ENCODE measurements around the gene UBXN10.

The UBXN10 gene, protein sequence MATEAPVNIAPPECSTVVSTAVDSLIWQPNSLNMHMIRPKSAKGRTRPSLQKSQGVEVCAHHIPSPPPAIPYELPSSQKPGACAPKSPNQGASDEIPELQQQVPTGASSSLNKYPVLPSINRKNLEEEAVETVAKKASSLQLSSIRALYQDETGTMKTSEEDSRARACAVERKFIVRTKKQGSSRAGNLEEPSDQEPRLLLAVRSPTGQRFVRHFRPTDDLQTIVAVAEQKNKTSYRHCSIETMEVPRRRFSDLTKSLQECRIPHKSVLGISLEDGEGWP

DNA sequence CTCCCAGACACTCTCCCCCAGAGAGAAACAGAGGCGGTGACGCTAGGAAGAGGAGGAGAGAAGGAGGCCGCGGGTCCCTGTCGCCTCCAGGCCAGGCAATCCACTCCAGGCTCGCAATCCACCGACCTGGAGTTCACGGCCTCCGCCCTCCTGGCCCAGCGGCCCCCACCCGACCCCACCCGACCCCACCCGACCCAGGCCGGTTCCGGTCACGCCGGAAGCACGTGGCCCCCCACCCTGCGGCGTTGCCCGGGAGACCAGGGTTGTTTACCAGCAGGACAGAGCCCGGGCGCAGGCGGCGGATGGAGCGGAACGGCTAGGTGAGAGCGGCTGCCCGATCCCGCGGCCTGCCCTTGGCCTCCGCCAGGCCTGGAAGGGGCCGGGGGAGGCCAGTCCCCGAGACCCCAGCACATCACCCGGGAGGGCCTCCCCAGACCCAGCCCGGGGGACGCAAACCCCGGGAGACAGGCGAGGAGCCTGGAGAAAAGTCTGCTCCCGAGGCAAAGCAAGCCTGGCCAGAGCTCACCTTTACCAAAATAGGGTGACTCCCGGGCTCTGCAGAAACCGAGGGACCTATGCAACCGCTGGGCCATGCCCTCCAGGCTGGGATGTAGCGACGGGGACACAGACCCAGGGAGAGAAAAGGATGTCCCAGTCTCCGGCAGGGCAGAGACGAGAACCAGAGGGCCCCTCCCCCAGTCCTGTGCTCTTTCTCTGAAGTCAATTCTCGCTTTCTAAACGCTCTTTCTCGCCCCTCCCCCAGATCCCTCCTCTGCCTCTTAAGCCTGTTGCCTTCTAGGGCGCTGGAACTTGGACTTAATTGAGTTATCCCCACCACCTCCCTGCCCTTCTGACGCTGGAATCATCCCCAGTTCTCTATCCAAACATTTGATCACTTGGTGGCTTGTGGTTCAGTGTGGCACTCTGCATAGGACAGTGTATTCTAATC is at the start of gene UBXN10, which contains the start of gene PLA2G2C:
UBXN10 (plus strand) TSS at position 263 of the 949 bp plus-strand sequence. CDS start 4,466 bp downstream, outside the sequence.
PLA2G2C (minus strand) TSS at position 685 of the 949 bp plus-strand sequence. CDS start 9,155 bp downstream, outside the sequence.
- peak; percentile 75 for DNase-seq

DNA sequence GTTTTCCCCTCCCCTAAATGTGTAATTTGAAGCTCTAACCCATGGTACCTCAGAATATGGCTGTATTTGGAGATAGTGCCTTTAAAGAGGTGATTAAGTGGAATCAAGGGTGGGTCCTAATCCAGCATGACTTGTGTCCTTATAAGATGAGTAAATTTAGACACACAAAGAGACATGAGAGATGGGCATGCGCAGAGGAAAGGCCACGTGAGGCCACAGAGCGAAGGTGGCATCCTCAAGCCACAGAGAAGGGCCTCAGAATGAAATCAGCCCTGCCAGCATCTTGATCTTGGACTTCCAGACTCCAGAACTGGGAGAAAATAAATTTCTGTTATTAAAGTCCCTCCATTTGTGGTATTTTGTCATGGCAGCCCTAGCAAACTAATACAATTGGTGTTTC is 49.6 kb upstream of the UBXN10 start:
- DNase-seq, result no peak

GRCh38 chr1:20137055-20137454 is 48.8 kb upstream of the UBXN10 start:
- DNase-seq, result no peak

GRCh38 chr1:20137604-20138003 is 48.3 kb upstream of the UBXN10 start:
- no peak for DNase-seq

DNA sequence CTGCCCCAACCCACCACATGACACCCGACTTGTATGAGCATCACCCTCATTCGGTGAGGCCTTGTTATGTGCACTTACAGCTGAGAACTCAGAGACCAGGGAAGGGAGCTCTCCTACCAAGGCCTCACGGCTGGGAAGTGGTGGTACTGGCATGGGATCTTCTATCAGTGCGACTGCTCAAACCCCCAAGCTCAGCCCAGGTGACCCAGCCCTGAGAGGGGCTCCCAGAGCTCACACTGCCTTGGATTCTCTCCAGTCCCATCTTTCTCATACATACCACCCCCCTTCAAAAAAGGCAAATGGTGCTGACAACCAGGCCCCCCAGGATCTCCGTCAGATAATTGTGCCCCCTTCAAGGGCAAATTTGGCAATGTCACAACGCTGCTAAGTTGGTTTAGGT is 47.5 kb upstream of the UBXN10 start:
- no peak for DNase-seq

- no peak for DNase-seq
These were observed 46.8 kb upstream of the UBXN10 start, which contains the start of gene PLA2G2F for GRCh38 chr1:20138961-20139550. PLA2G2F (plus strand) TSS chr1:20139323; CDS start chr1:20139428, 105 bp downstream.

DNA sequence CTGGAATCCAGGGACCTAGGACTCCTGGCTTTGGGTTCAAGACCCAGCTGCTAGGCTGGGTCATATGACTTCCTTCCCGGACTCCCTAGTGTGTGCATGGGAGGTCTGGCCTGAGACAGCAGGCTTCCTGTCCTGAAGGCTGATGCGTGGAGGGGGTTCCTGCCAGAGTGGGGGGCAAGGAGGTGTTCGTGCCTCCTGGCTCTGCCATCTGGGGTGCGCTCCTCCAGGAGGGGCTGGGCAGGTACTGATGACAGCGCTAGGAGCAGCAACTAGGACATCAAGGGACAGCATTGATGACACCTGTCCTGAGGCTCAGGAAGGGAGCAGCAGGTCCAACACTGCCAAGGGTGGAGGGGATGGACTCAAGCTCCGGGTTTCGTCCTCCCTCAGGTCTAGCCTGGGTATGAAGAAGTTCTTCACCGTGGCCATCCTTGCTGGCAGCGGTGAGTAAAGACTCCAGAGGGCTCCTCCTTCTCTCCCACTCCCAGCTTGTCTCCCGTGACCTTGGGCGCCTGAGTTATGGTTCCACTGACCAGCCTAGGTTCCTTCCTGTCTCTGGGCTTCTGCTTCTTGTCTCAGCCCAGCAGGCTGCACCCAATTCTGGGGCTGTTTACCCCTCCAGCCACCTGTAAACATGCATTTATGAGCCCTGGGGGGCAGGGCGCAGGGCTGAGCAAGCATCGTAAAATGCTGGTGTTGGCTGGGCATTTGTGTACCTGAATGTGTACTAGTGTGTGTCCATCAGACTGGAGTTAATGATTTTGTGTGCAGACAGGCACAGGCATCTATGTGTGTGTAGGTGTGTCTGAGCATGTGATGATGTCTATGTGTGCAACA is 45.9 kb upstream of the UBXN10 start:
- DNase-seq, result no peak

DNA sequence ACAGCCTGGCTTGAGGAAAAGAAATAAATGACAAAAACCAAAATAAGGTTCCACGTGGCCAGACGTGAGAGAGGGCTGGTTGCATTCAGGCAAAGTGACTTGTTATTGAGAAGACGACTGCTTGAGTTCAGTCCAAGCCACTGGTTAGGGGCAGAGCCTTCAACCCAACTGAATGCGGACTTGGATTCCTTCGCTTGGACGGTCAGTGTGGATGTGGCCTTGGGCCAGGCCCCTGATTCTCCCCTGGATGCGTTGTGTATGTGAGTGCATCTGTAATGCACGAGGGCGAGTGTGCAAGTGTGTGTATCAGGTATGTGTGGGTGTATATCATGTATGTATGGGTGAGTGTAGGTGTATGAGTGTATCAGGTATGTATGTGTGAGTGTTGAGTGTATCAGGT is 44.9 kb upstream of the UBXN10 start:
- no peak for DNase-seq

DNA sequence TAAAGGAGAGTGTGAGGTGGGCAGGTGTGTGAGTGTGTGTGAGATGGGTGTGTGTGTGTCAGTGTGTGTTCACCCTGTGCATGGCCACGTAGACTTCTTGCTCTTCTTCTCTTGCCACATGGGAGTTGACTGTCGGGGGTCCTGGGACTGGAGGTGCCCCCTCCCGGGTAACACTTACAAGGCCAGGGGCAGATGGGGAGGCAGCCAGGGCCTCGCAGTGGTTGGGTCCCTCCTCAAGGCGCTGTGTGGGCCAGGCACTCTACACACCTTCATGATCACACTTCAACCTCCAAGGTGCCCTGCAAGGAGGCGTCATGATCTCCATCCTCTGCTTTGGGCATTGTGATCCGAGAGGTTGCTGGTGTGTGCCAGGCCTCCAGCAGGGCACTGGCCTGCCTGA is 44.4 kb upstream of the UBXN10 start:
- no peak for DNase-seq

- no peak for DNase-seq
These were observed 43.7 kb upstream of the UBXN10 start for GRCh38 chr1:20142001-20142710.

DNA sequence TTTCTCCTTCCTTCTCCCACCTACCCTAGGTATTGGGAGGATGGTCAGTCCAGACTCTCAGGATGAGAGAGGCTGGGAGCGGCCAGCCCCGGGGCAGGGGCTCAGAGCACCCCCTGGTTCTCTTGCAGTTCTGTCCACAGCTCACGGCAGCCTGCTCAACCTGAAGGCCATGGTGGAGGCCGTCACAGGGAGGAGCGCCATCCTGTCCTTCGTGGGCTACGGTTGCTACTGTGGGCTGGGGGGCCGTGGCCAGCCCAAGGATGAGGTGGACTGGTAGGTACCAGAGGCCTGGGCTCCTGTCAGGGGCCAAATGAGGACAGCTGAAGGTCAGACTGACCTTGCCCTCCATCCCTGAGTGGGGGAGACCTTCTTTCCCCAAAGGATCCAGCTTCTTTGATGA is 42.6 kb upstream of the UBXN10 start:
- DNase-seq, result no peak

GRCh38 chr1:20143734-20144565 is 41.9 kb upstream of the UBXN10 start:
- no peak for DNase-seq

DNA sequence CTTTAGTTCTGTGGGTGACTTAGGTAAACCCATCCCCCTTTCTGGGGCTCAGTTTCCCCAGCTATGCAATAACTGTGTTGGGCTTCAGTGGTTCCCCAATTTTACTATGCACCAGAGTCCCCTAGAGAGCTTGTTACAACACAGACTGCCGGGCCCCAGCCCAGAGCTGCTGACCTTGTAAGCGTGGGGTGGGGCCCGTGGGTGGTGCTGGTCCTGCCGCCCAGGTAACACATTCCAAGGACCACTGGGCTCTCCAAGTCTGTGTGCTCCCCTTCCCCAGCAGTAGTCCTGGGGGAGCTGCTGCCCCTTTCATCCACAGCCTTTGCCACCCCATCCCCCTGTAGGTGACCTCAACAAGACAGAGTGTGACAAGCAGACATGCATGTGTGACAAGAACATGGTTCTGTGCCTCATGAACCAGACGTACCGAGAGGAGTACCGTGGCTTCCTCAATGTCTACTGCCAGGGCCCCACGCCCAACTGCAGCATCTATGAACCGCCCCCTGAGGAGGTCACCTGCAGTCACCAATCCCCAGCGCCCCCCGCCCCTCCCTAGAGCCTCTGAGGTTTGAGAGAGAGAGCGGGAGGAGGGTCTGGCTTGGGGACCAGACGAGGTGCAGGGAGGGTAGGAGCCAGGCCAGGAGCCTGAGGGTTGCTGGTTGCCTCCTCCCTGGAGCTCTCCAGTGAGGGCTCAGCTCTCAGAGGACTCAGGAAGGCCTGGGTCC is 37.9 kb upstream of the UBXN10 start:
- no peak for DNase-seq

DNA sequence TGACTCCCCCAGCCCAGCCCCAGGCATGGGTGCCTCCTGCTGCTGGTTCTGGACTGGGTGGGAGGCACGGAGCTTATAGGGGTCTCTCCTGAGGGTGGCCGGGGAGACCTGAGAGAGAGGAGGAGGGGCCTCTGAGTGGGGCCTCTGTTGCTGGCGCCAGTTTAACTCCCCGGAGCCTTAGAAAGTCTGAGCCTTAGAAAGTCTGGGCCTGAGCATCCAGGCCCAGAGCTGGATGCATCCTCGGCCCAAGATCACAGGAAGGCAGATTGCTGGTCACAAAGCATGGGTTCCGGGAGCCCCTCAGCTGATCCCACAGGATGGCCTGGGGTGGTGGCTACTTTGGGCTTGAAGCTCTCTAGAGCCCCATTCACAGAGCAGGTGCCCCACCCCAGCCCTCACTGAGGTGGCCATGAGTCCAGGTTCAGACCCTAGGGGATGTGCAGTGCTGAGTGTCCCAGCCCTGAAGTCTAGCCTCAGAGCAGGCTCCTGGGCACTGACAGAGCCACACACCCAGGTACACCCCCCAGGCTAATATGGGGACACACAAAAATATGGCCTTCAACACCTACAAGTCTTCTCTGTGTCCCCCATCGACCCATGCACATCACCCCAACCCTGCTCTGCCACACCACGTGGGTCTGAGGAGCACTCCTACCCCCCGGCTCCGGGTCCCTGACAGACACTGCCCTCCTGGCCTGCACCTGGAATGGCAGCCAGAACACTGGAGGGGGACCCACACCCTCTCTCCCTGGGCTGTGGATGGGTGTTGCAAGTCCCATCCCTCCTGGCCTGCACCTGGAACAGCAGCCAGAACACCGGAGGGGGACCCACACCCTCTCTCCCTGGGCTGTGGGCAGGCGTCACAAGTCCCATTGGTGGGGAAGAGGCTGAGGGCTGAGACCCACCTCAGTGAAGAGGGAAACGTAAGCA is 37.1 kb upstream of the UBXN10 start:
- DNase-seq, result no peak

GRCh38 chr1:20149601-20150325 is 36.1 kb upstream of the UBXN10 start:
- DNase-seq, result no peak

- DNase-seq, result no peak
These were observed 35.6 kb upstream of the UBXN10 start for GRCh38 chr1:20150326-20150705.

- no peak for DNase-seq
These were observed 34.9 kb upstream of the UBXN10 start for GRCh38 chr1:20150969-20151368.

DNA sequence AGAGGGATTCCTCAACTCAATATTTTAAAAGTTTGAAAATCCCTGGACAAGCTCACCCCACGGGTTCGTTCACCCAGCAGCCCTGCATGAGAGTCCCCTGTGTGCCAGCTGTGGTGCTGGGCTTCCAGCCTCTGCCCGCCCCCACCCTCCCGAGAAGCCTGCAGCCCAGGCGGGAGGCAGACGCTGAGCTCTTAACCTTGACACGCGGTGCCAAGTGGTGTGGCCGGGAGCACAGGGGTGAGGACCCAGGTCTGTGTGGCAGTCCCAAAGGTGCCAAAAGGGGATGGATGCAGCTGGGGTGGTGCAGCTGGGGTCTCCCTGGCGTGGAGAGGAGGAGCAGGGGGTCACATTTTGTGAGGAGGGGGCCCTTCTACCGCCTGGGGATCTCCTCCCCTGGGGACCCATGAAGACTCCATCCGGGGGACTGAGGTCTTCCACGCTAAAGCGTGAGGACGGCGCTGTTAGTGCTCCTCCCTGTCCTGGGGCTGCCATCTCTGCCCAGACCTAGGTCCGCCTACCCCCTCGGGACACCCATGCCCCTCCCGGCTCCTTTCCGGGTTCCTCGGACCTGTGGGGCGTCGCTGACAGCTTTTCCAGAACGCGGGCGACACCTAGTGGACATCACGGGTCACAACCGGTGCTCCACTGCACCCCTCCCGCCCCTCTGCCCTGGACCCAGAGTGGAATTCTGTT is 33.8 kb upstream of the UBXN10 start:
- DNase-seq, result peak; percentile 80
